ENCODE measurements around the gene CLCNKA.
A peak's percentile ranks its signal among the peaks of the same experiment; 100 is the strongest.
"Not testable (repeated sequence)": the region's sequence is repeated elsewhere in the genome, so short reads cannot be mapped to it uniquely, and the experiment has no call there.

The CLCNKA gene

DNA sequence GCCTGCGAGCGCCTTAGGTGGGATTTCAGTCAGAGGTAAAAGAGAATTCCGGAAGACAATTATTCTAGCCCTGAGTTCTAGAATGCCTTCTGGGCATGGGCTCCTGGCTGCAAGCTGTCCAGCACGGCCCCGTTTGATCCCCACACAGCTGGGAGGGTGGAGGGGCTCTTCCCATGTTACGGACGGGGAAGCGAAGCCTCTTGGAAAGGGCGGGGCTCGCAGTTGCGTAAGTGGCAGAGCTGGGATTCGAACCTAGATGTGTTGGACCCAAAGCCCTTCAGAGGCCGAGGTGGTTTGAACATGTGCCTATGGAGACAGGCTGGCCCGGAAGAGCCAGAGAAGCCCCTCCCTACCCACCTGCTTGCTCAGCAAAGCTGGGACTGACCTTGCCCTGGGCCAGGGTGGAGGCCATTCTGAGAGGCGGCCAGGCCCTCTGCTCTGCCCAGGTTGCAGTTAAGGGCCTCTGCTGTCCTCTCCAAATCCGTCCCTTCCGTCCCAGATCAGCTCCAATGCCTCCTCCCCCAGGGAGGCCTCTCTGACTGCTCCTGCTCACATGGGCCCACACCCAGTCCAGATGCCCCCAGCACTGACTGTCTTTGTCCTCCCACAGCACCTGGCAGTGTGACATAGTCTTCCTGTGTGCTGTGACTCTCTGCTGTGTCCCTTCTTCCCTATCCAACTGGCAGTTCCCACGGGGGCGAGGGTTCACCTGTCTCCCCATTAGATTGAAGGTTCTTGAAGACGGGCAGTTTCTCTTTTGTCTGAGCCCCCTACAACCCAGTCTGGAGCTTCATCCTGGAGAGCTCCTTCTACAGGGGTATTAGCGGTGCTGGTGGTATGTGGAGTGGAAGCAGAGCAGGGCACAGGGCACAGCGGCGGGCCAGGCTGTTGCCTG lies 2.8 kb upstream of the CLCNKA start:
- no peak for DNase-seq

DNA sequence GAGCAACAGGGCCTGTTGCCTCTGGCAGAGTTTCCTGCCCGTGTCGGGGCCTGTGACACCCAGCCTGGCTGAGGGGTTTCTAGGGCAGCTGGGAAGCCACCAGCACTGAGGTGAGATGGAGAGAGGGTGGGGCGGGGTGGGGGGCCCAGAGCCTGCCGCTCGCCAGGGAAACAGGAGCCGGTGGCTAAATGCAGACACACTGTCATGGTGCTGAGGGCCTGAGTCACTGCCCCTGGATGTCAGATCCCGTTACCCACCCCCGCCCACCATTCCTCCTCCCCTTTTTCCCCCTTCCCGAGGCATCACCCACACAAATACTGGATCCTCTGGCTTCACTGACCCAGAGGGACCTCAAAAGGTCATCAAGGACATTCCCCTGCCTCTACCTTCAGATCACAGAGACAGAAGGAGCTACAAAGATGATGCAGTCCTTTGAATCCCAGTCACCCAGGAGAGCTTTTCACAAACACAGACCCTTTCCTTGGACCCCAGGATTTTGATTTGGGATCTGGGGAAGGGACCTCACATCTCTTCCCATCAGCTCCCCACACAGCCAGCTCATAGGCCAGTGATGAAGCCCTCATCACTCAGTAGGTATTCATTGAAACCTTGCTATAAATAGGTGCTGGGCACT lies 2.1 kb upstream of the CLCNKA start:
- no peak for DNase-seq

DNA sequence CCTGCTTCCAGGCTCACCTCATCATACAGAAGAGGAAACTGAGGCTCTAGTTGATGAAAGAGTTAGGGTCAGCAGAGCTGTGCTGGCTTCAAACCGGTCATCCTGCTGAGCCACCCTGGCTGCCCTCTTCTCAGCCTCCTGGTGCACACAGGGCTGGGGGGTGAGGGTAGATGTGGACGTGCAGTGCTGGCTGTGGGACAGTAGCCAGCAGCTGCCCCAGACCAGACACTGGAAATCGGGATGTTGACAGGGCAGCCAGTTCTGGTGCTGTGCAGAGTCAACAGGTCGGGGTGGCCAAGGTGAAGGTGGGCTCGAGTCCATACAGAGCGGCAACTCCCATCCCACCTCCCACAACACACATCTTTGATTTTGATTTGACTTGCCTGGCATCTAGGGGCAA lies 1.5 kb upstream of the CLCNKA start:
- DNase-seq = no peak

DNA sequence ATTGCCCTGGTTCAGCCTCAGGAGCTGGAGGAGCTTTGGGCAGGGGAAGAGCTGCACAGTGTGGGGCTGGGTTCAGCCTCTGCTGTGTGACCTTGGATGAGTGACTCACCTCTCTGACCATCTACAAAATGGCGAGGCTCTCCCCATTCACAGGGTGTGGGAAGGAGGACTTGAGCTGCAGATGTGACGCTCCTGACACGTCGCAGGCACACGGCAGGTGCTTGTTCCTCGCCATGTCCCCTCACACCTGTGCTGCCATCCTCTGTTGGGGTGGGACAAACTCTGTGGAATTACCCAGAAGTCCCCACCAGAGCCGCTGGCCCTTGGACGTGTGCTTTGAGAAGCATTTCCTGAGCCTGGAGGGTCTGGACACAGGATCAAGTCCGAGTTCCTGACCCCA lies 958 bp upstream of the CLCNKA start:
- DNase-seq = not testable (repeated sequence)

DNA sequence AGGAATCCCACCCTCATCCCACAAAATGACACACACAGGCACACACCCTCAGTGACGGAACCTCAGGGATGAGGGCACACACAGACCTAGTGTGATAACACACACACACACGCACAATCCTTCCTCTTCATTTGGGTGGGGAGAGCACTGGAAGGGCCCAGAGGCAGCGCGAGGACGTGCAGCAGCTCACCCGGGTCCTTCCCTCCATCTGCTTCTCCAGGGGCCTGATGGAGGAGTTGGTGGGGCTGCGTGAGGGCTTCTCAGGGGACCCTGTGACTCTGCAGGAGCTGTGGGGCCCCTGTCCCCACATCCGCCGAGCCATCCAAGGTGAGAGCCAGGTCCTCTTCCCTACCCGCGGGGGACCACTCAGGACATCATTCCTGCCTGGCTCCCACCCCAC lies 557 bp downstream of the CLCNKA start:
- no peak for DNase-seq

DNA sequence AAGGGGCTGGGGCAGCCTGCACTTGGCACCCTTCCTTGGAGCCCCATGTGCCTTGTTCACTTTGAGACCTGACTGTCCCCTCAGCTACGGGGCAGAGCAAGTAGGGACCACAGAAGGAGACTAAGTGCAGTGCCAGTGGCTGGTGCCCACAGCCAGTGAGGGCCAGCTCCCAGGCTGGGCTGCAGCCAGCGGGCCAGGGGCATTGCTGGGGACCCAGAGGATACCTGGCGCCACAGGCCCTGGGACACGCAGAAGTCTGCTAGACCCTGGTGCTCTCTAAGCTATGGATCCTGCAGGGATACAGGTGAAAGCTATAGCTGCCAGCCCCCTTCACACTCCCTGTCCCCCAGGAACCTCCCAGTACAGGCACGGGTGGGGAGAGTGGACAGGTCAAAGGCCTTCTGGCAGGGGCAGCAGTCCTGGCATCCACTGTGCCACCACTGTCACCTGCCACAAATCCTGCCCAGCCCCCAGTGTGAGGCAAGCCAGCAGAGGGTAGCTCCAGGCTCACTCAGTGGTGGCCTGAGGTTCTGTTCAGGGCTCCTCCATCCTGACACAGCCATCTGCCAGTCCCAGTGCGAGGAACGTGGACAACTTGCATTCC lies 1.3 kb downstream of the CLCNKA start:
- DNase-seq = no peak

DNA sequence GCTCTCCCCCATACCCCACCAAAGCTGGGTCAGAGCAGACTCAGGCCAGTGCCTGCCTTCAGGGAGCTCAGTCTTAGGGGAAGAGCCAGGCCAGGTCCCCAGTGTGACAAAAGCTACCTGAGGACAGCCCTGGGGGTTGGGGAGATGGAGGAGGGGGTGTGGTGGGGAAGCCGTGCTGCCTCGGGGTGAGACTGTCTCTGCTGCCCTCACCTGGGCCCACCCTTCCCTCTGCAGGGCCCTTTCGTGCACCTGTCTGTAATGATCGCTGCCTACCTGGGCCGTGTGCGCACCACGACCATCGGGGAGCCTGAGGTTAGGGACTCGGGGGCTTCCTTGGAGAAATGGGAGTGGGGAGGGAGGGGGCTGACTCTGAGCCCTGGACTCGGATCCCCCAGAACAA lies 4.5 kb downstream of the CLCNKA start:
- DNase-seq = not testable (repeated sequence)

DNA sequence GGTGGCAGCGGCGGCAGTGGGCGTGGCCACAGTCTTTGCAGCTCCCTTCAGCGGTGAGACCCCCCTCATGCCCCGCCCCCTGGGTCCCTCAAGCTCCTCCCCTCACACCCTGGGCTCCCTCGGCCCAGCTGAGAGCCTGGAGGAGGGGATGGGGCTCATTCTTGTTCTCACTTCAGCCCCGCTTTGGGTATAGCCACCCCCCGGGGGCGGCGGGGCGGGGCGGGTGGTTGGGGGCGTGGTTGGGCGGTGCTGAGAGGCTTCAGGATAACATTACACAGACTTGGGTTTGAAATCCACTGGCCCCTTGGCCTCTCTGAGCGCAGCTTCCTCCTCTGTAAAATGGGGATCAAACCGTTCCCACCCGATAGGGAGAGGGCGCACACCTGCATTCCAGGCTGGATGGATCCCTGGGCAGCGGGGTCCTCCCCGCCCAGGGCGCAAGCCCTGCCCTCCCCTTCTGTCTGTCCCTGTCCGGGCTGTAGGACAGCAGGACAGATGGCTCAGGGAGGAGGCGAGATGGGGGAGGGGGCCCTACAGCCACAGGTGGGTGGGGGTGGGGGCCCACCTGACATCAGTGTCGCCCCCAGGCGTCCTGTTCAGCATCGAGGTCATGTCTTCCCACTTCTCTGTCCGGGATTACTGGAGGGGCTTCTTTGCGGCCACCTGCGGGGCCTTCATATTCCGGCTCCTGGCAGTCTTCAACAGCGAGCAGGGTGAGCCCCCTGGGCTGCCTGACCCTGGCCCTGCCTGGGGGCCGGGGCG lies 5.1 kb downstream of the CLCNKA start:
- no peak for DNase-seq

DNA sequence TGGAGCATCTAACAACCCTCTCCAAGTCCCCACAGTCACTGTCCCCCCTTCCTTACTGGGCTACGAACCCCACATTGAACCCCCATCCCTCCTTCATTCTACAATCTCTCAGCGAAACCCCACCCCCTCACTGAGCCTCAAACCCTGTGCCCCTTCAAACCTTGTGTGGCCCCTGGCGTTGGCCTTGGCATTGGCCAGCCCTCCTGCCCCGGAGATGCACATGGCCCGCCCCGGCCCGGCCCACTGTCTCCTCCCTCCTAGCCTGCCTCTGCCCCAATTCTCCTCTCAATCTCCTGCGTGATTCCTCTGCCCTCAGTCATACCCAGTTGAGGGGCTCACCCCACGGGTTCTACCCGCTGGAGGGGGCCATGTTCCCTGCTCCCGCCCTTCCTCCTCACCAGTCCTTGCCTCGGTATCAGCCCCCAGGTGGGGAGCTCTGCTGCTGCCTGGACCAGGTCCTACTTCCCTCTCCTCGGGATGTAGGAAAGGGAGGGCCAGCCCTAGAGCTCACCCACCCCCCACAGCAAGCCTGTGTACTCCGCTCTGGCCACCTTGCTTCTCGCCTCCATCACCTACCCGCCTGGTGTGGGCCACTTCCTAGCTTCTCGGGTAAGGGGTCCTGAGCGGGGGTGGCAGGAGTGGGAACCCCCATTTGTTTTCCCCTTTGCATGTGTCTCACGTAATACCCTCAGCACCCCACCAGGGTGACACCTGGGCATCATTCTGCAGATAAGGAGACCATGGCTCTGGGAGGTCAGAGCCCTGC lies 6.6 kb downstream of the CLCNKA start:
- no peak for DNase-seq

DNA sequence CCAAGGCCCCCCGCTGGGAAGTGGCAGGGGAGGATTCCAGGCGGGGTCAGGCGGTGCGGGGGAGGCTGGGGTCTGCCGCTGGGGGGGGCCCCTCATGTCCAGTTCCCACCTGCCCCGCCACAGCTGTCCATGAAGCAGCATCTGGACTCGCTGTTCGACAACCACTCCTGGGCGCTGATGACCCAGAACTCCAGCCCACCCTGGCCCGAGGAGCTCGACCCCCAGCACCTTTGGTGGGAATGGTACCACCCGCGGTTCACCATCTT lies 7.1 kb downstream of the CLCNKA start:
- not testable (repeated sequence) for DNase-seq

DNA sequence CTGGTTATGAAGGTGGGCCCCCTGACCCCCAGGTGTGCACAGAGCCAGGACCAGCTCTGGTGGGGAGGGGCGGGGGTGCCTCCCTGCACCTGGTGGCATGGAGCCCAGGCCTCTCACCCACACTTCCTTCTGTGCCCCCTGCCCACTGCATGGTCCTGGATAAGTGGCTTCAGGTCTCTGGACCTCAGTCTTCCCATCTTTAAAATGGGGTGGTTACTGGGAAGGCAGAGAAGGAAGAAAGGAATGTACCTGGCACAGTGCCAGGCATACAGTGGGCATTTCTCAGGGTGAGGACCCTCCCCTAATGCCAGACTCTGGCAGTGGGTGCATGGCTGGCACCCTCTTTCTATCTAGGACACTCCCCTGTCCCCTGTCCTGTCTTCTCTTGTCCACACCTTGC lies 7.5 kb downstream of the CLCNKA start:
- DNase-seq = no peak

DNA sequence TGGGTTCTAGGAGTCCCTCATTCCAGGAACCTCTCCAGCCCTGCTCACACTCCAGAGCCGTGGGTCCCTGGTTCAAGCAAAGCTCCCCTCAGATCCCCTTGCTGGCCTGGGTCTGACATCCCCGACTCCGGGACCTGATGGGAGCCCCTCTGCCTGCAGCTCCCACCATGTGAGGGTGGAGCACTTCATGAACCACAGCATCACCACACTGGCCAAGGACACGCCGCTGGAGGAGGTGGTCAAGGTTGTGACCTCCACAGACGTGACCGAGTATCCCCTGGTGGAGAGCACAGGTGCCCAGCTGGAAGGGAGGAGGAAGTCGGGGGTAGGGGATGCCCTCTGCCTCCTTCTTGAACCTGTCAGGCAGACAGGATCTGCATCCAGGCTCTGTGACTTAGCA lies 9.7 kb downstream of the CLCNKA start:
- DNase-seq = no peak

DNA sequence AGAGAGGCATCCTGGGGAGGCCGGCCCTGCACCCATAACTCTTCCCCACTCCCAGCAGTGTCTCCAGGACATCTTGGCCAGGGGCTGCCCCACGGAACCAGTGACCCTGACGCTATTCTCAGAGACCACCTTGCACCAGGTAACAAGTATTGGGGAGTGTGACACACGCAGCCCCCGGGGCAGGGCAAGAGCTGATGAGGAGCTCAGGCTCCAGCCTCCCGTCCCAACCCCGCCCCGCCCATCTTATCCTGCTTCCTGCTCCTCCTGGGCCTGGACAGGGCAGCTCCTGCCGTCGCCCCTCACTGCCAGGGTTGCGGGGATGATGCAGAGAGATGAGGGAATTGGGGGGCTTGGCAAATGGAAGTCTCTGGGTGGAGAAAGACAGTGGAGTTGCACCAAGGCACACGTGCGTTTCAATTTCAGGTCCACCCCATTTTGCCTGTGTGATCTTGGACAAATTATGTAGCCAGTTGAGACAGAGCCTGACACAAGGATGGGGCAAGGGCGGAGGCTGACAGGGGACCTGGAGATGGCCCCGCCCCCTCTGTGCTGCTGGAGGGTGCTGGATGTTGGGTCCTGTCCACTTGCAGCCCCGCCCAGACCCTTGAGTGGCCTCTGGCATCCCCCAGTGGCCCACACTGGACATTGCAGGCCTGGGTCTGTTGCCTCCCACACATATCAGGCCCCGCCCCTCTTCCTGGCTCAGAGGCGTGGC lies 10.7 kb downstream of the CLCNKA start:
- peak; percentile 44 for DNase-seq

DNA sequence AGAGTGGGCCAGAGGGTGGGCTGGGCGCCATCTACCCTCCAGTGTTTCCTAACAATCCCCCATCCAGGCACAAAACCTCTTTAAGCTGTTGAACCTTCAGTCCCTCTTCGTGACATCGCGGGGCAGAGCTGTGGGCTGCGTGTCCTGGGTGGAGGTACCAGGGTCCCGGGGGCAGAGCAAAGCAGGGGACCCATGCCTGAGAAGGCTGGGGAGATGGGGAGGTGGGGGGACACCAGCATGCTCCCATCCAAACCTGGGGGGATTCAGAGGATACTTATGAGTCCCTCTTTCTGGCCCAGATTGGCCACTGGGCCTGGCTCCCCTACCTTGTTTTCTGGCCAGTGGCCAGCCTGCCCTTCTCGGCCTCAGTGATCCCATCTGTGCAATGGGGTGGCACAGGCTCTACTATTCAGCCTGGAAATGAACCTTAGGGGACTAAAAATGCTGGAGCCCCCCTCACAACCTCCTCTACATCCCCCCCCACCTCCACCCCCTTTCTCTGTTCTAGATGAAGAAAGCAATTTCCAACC lies 11.3 kb downstream of the CLCNKA start:
- not testable (repeated sequence) for DNase-seq

DNA sequence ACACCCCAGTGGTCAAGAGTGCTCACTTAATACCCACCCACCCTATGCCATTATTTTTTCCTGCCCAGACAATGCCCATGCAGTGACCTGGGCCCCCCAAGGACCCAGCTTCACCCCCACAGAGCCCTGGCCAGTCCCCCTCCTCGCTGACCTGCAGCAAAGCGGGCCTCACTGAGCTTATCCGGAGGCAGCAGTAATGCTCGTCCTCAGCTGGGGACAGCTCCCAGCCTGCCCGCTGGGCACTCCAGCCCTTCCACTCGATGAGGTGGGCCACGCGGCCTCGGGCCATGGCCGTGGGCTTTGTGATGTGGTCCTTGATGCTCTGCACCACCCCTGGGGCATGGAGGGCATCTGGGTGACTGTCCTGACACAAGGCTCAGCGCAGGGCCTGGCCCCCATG lies 14.6 kb downstream of the CLCNKA start:
- not testable (repeated sequence) for DNase-seq

DNA sequence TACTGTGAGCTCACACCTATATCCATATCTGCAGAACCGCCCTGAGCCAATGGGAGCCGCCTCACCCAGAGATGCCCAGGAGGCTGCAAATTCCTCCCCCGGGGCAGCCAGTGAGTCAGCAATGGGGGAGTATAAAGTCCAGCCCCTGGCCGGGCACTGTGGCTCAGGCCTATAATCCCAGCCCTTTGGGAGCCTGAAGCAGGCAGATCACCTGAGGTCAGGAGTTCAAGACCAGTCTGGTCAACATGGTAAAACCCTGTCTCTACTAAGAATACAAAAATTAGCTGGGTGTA lies 16.7 kb downstream of the CLCNKA start:
- peak; percentile 34 for DNase-seq

DNA sequence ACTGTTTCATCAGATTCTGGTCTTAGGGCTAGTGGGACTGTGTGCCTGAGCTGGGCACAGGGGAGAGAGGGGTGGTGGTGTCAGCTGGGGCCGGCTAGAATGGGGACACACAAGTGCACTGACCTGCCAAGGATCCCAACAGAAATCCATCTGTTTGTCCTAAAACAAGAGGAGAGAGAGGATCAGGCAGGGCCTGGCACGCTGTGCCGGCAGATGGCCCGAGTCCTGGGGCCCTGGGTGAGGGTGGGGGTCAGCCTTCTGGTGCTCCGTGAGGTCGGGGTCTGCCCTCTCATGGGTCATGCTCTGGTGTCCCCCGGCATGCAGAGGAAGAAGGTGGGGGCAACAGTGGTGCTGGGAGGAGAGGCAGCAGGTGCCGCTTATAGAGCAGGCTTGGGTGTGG lies 18.0 kb downstream of the CLCNKA start:
- DNase-seq = not testable (repeated sequence)

DNA sequence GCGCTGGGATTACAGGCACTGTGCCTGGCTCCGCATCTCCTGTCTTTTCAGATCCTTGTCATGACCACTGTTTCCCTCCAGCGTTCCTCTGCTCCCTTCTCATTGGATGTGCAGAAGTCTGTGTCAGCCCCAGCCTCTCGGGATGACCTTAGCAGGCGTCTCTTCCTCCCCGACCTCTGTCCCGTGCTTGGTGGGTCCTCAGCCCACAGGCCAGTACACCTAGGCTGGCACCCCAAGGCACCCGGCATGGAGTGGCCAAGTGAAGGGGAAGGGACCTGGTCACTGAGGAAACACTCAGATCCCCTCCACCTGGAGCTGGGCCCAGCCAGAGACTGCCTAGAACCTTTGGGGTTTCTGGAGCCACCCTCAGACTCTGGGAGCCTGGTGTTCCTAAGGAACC lies 19.4 kb downstream of the CLCNKA start:
- no peak for DNase-seq

DNA sequence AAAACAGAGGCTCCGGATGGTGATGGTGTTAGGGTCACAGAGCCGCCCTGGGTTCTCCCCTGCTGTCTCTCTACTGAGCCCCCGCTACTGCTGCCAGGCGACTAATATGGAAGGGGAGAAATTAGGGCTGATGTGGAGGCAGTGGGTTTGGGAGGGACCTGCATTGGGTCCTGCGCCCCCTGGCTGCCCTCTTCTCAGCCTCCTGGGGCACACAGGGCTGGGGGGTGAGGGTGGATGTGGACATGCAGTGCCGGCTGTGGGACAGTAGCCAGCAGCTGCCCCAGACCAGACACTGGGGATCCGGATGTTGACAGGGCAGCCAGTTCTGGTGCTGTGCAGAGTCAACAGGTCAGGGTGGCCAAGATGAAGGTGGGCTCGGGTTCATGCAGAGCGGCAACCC lies 20.3 kb downstream of the CLCNKA start:
- no peak for DNase-seq

DNA sequence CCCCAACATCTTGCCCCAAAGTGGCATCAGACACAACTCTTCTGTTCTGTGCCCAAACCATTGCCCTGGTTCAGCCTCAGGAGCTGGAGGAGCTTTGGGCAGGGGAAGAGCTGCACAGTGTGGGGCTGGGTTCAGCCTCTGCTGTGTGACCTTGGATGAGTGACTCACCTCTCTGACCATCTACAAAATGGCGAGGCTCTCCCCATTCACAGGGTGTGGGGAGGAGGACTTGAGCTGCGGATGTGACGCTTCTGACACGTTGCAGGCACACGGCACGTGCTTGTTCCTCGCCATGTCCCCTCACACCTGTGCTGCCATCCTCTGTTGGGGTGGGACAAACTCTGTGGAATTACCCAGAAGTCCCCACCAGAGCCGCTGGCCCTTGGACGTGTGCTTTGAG lies 20.8 kb downstream of the CLCNKA start:
- not testable (repeated sequence) for DNase-seq

DNA sequence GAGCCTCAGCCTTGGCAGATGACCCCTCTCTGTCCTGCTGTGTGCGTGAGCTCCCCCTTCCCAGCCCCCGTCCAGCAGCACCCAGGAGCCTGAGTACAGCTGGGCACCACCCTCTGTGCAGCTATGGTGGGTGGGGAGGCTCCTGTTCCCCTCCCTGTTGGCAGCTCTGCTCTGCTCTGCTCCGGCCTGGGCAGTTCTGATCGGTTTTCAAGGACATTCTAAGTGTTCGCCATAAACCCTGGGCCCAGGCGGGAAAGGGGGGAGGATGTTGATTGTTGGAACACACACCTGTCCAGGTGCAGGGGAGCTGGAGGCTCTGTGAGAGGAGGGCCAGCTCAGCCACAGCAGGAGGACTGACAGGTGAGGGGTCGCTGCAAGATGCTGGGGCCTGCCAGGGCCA lies 21.7 kb downstream of the CLCNKA start, which contains the start of gene CLCNKB:
Gene CLCNKB (plus strand): TSS at position 262 of the 400 bp plus-strand sequence. CDS start 711 bp downstream, outside the sequence.
- no peak for DNase-seq

DNA sequence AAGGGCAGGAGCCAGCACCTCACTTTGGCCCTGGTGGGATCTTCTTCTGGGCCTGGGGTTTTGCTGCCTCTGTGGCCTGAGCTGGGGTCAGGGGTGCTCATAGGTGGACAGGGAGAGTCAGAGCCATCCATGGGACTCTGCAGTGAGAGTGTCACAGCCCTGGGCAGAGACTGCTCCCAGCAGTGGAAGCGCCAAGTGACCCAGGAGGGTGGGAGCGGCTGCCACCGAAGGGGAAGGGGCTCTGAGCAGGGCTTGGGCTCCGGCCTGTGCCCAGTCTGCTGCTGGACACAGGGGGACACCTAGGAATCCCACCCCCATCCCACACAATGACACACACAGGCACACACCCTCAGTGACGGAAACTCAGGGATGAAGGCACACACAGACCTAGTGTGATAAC lies 22.1 kb downstream of the CLCNKA start:
- DNase-seq = no peak
